Gastroesophageal sphincter (tissue), 3 donors: ENCODE data around the gene NHERF2.

Source experiments
- POLR2A ChIP-seq, 2 donors: fragments of 450-650 bp; IDR thresholded peaks; one replicate each; pipeline ENCODE4 v1.6.1; 2017; ENCODE audit warnings: antibody characterized with exemption in 2 of 2, mild to moderate bottlenecking in 2 of 2, moderate library complexity in 1 of 2
- TF ChIP-seq, protein P1 (sequence below), 4 experiments: fragments of 200-600 bp in 2 of 4; fragments of 450-650 bp in 2 of 4; sonication (generic) in 1 of 4; IDR thresholded peaks; one replicate each; pipeline ENCODE4 v1.5.1; 2017 to 2019; ENCODE audit warnings: antibody characterized with exemption in 4 of 4, mild to moderate bottlenecking in 2 of 4, moderate library complexity in 2 of 4

DNA sequence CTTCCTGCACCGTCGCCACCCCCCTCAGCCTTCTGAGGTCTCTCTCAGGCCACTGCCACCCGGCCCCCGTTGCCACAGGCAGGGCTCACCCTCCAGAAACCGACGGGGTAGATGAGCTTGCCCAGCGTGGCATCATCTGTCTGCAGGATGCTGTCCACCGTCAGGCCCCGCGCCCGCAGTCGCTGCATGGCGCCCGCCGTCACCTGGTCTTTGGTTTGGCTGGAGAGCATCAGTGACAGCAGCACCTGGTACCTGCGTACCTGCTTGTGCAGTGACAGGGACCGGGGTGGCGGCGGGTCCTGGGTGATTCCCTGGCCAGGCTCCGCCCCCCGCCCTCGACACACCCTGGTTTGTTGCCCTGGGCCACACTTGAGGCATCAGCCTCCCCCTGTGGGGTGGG lies 17.8 kb downstream of the NHERF2 start:
- TF ChIP-seq, protein P1, sequence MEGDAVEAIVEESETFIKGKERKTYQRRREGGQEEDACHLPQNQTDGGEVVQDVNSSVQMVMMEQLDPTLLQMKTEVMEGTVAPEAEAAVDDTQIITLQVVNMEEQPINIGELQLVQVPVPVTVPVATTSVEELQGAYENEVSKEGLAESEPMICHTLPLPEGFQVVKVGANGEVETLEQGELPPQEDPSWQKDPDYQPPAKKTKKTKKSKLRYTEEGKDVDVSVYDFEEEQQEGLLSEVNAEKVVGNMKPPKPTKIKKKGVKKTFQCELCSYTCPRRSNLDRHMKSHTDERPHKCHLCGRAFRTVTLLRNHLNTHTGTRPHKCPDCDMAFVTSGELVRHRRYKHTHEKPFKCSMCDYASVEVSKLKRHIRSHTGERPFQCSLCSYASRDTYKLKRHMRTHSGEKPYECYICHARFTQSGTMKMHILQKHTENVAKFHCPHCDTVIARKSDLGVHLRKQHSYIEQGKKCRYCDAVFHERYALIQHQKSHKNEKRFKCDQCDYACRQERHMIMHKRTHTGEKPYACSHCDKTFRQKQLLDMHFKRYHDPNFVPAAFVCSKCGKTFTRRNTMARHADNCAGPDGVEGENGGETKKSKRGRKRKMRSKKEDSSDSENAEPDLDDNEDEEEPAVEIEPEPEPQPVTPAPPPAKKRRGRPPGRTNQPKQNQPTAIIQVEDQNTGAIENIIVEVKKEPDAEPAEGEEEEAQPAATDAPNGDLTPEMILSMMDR (IDR thresholded peaks at IDR 0.05), result no peak
- TF ChIP-seq POLR2A (IDR thresholded peaks at IDR 0.05), result no peak
